OCI-LY7 (cell line): ENCODE results near the gene TMEM44. TPM values are rescaled to one million over a fixed set of nuclear protein-coding genes. Genes with fewer than 3 reads are reported as not detected.

Experiments used
- BruUV-seq: library from RNA; stranded (reverse); fragments of 400-500 nt; replicated peaks from 2 replicates; lab custom pipeline; 2021; lab: Mats Ljungman, UMichigan
- CTCF ChIA-PET: fragments of 300-600 bp; sonication (Branson Sonifier 250); formaldehyde crosslinking; loops from one replicate; lab custom pipeline; 2022; ENCODE audit warnings: antibody characterized with exemption; ENCODE audit not compliant: unreplicated experiment; lab: Charles Lee
- POLR2A ChIA-PET: fragments of 300-600 bp; sonication (Branson Sonifier 250); formaldehyde crosslinking; loops from one replicate; lab custom pipeline; 2022; ENCODE audit warnings: antibody characterized with exemption; lab: Charles Lee
- DNase-seq: peaks from one replicate; pipeline ENCODE4 v3.0.0-alpha.2; 2015; ENCODE audit warnings: low spot score
- H2AFZ ChIP-seq: fragments of 200-600 bp; sonication (generic), shearing (Covaris generic); 2 replicates; pipeline ENCODE4 v1.6.1; 2014; ENCODE audit warnings: mild to moderate bottlenecking, antibody characterized with exemption, low read length, moderate library complexity
- H3K27ac ChIP-seq: fragments of 200-600 bp; sonication (generic); 2 replicates; pipeline ENCODE4 v1.5.1; 2014; ENCODE audit warnings: mixed run types, low read depth, mild to moderate bottlenecking, moderate library complexity, low read length, inconsistent platforms; ENCODE audit not compliant: poor library complexity, severe bottlenecking
- H3K36me3 ChIP-seq: fragments of 200-600 bp; sonication (generic); 2 replicates; pipeline ENCODE4 v1.6.1; 2014; ENCODE audit warnings: mild to moderate bottlenecking, antibody characterized with exemption, low read length, moderate library complexity, mixed read lengths; ENCODE audit not compliant: insufficient read depth
- H3K4me1 ChIP-seq: fragments of 200-600 bp; sonication (generic); 2 replicates; pipeline ENCODE4 v1.5.1; 2014; ENCODE audit warnings: mild to moderate bottlenecking, low read length; ENCODE audit not compliant: insufficient read depth, poor library complexity, severe bottlenecking
- H3K4me2 ChIP-seq: fragments of 200-600 bp; sonication (generic); 2 replicates; pipeline ENCODE4 v1.6.1; 2014; ENCODE audit warnings: mild to moderate bottlenecking, low read length
- H3K4me3 ChIP-seq: fragments of 200-600 bp; sonication (generic); 2 replicates; pipeline ENCODE4 v1.5.1; 2014; ENCODE audit warnings: mild to moderate bottlenecking, low read depth, low read length; ENCODE audit not compliant: poor library complexity, severe bottlenecking
- H3K79me2 ChIP-seq: fragments of 200-600 bp; sonication (generic); 2 replicates; pipeline ENCODE4 v1.6.1; 2016; ENCODE audit warnings: low read depth, mild to moderate bottlenecking, low read length, moderate library complexity, mixed read lengths; ENCODE audit not compliant: insufficient read depth
- H3K9me2 ChIP-seq: fragments of 200-600 bp; sonication (generic); 2 replicates; pipeline ENCODE4 v1.6.1; 2016; ENCODE audit warnings: mild to moderate bottlenecking, low read length, mixed read lengths; ENCODE audit not compliant: insufficient read depth
- H3K9me3 ChIP-seq: fragments of 200-600 bp; sonication (generic); 2 replicates; pipeline ENCODE4 v1.6.1; 2014; ENCODE audit warnings: mild to moderate bottlenecking, mixed run types, low read length, mixed read lengths
- H4K20me1 ChIP-seq: fragments of 200-600 bp; sonication (generic); 2 replicates; pipeline ENCODE4 v1.6.1; 2014; ENCODE audit warnings: mild to moderate bottlenecking, antibody characterized with exemption, low read length, moderate library complexity, mixed read lengths; ENCODE audit not compliant: insufficient read depth
- EZH2phosphoT487 ChIP-seq: fragments of 200-600 bp; sonication (generic); IDR thresholded peaks from 2 replicates; pipeline ENCODE4 v1.6.1; 2018; ENCODE audit warnings: low read depth, borderline replicate concordance, mild to moderate bottlenecking, mixed run types, antibody characterized with exemption, low read length, moderate library complexity, mixed read lengths
- intact Hi-C: fragments of 100-400 bp; cut with micrococcal nuclease; formaldehyde crosslinking; loops from one replicate; pipeline ENCODE4 v1.10.0; 2022; ENCODE audit not compliant: unreplicated experiment
- total RNA-seq, 2 experiments: library from RNA; depleted of rRNA in 1 of 2; stranded (reverse); fragments of >200 nt in 1 of 2; shearing (Covaris generic) in 1 of 2; gene quantifications; 2 replicates each; pipeline ENCODE4 v1.2.3, GENCODE V29; 2014 to 2022
- TF ChIP-seq, protein P1 (sequence below): fragments of 200-600 bp; sonication (generic); conservative IDR thresholded peaks from 2 replicates; pipeline ENCODE4 v1.5.1; 2014; ENCODE audit warnings: mild to moderate bottlenecking, antibody characterized with exemption, low read length, moderate library complexity, mixed read lengths

Gene TMEM44
- total RNA-seq, 2 experiments from 2014 or later = 8.8 to 22.9 TPM

DNA sequence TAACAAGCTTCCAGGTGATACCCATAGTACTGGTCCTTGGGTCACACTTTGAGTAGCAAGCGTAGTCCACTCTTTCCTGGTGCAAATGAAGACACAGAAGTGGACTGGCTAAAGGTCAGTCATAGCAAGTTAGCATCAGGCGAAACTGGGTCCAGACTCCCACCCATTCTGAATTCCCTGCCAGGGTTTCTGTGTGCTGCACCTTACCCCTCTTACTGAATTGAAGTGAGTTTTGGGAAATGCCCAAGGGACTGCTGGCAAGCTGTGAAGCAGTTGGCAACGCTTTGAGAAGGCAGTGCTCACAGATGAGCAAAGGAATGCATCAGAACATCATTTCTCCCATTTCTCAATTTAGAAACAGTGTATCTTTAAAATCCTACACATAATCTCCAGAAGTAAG lies 40.5 kb upstream of the TMEM44 start:
- Histone ChIP-seq H3K9me2 (no peaks in the 10 kb centered on the region), H2AFZ (no peak overlapping the region), H3K4me1 (peaks cover 19% of the 10 kb centered on the region), H3K27ac (no peak overlapping the region), H3K79me2 (peaks cover 31% of the 10 kb centered on the region), H3K4me3 (no peak overlapping the region), H3K9me3 (no peaks in the 10 kb centered on the region), H3K36me3 (peaks cover 14% of the 10 kb centered on the region; the same call in 1 of the 2 replicates), H3K4me2 (no peak overlapping the region), H4K20me1 (peaks cover 11% of the 10 kb centered on the region)
- intact Hi-C loops = loop anchor here (5.0 kb wide), 1 partner anchor 859 kb away; no protein-coding TSS in a partner anchor
- ChIA-PET POLR2A (no interaction called here), CTCF (no interaction called here)
- no peak for TF ChIP-seq EZH2phosphoT487
- TF ChIP-seq, protein P1, sequence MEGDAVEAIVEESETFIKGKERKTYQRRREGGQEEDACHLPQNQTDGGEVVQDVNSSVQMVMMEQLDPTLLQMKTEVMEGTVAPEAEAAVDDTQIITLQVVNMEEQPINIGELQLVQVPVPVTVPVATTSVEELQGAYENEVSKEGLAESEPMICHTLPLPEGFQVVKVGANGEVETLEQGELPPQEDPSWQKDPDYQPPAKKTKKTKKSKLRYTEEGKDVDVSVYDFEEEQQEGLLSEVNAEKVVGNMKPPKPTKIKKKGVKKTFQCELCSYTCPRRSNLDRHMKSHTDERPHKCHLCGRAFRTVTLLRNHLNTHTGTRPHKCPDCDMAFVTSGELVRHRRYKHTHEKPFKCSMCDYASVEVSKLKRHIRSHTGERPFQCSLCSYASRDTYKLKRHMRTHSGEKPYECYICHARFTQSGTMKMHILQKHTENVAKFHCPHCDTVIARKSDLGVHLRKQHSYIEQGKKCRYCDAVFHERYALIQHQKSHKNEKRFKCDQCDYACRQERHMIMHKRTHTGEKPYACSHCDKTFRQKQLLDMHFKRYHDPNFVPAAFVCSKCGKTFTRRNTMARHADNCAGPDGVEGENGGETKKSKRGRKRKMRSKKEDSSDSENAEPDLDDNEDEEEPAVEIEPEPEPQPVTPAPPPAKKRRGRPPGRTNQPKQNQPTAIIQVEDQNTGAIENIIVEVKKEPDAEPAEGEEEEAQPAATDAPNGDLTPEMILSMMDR = no peak
- DNase-seq = no peak
- BruUV-seq = no TSS peak

DNA sequence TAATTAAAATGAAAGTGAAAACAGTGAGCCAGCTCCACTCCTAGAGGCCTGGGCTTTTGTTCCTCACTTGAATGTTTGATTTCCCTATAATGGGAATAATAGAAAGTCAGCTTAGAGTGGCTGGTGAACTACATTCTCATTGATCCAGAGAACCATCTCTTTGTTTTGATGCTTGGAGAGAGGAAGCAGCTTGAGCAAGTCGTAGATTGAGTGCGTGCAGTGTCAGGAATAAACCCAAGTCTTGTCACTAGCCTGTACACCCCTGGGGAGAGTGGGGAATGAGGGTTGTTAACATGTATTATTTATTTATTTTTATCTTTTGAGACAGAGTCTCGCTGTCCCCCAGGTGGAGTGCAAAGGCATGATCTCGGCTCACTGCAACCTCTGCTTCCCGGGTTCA lies 39.7 kb upstream of the TMEM44 start:
- peak overlapping the region; percentile 91 for H3K4me3 ChIP-seq
- no peak for DNase-seq
- H3K4me2 ChIP-seq = peak overlapping the region; percentile 92
- peaks cover 19% of the 10 kb centered on the region for H3K4me1 ChIP-seq
- no peaks in the 10 kb centered on the region for H3K9me2 ChIP-seq
- intact Hi-C loops = loop anchor here (1.0 to 5.0 kb wide), 2 partner anchors 40 to 859 kb away; partner anchors contain the start of gene TMEM44
- TSS peak; percentile 98 for BruUV-seq
- POLR2A ChIA-PET = interaction anchor here (0.9 to 3.0 kb wide), 8 partner anchors 10 to 594 kb away, joined by 3 to 10 read pairs (median 3); no protein-coding TSS in a partner anchor
- peaks cover 38% of the 10 kb centered on the region for H3K79me2 ChIP-seq
- peak overlapping the region; percentile 50 for H3K27ac ChIP-seq
- no peaks in the 10 kb centered on the region for H3K9me3 ChIP-seq
- H3K36me3 ChIP-seq = peaks cover 23% of the 10 kb centered on the region
- H2AFZ ChIP-seq = peak overlapping the region; percentile 74
- TF ChIP-seq EZH2phosphoT487 = no peak
- TF ChIP-seq, protein P1 = no peak
- CTCF ChIA-PET = interaction anchor here (0.9 kb wide), 1 partner anchor 15 kb away, joined by 3 read pairs; no protein-coding TSS in a partner anchor
- H4K20me1 ChIP-seq = peaks cover 11% of the 10 kb centered on the region
